ENCODE measurements around the gene SLN. TPM values are rescaled to one million over a fixed set of nuclear protein-coding genes. Genes with fewer than 3 reads are reported as not detected.

The SLN gene
- total RNA-seq, 1 experiment from 2014 or later = not detected

GRCh38 chr11:107669893-107670601 is 41.8 kb downstream of the SLN start:
- Histone ChIP-seq H3K27ac (ENCODE audit: insufficient read length, low read depth, low read length) (no peak overlapping the region), H2AK5ac (ENCODE audit: insufficient read length, low read length) (no peak overlapping the region), H3K56ac (ENCODE audit: insufficient read length, low read depth, low read length) (no peak overlapping the region), H2BK120ac (ENCODE audit: low read depth, low read length, poor library complexity, severe bottlenecking) (no peak overlapping the region), H2BK20ac (ENCODE audit: low read depth, low read length, poor library complexity, severe bottlenecking) (no peak overlapping the region), H3K23me2 (ENCODE audit: insufficient read length, low read depth, low read length, poor library complexity, severe bottlenecking) (no peaks in the 10 kb centered on the region), H3K23ac (ENCODE audit: insufficient read length, low read depth, low read length) (no peak overlapping the region), H4K5ac (ENCODE audit: insufficient read length, low read depth, low read length) (no peak overlapping the region), H3K79me1 (ENCODE audit: insufficient read depth, low read depth, low read length, poor library complexity, severe bottlenecking) (no peaks in the 10 kb centered on the region), H2AFZ (ENCODE audit: low read length) (no peak overlapping the region), H3T11ph (ENCODE audit: low read length) (no peak overlapping the region), H2BK15ac (ENCODE audit: low read depth, low read length) (no peak overlapping the region), H3K14ac (ENCODE audit: insufficient read depth, low read length) (no peak overlapping the region), H3K9ac (ENCODE audit: extremely low read depth, insufficient read length, low read length) (no peak overlapping the region), H3K4ac (ENCODE audit: low read depth, low read length) (no peak overlapping the region), H2BK12ac (ENCODE audit: insufficient read length, low read depth, low read length) (no peak overlapping the region), H4K20me1 (ENCODE audit: control insufficient read depth, insufficient read depth, insufficient read length) (no peaks in the 10 kb centered on the region), H3K4me1 (ENCODE audit: insufficient read depth, low read length) (peaks cover 7% of the 10 kb centered on the region; the same call in 1 of the 2 replicates), H3K9me3 (ENCODE audit: control insufficient read depth, low read depth, low read length) (no peaks in the 10 kb centered on the region), H4K8ac (replicated peaks; ENCODE audit: insufficient read length, low read depth, low read length) (no peak overlapping the region), H2BK5ac (ENCODE audit: insufficient read length, low read length) (no peak overlapping the region), H3K18ac (ENCODE audit: insufficient read length, low read depth, low read length) (no peak overlapping the region), H3K4me2 (ENCODE audit: insufficient read depth, insufficient read length, low read length) (no peak overlapping the region), H3K79me2 (ENCODE audit: insufficient read depth, low read length) (no peaks in the 10 kb centered on the region), H3K27me3 (ENCODE audit: insufficient read depth, low read length) (no peaks in the 10 kb centered on the region), H4K91ac (ENCODE audit: insufficient read length, low read depth, low read length) (no peak overlapping the region)
- DNase-seq = no peak
- H3K9me3 Mint-ChIP-seq = no peaks in the 10 kb centered on the region
- no peak for TF ChIP-seq CTCF (conservative IDR thresholded peaks at IDR 0.05)
- H3K27me3 Mint-ChIP-seq (ENCODE audit: low read depth) = no peaks in the 10 kb centered on the region
- no peaks in the 10 kb centered on the region for H3K36me3 Mint-ChIP-seq (ENCODE audit: insufficient read depth in 1 of 3, low read depth in 3 of 3)
- no peak overlapping the region for H3K27ac Mint-ChIP-seq
- no CpG with 5 or more reads among the region's 4 CpGs for WGBS (ENCODE audit: extremely low coverage, insufficient read length, low lambda C conversion rate)
- no peak overlapping the region for H3K4me3 Mint-ChIP-seq
- peaks cover 17 to 19% of the 10 kb centered on the region in 2 experiments for H3K4me1 Mint-ChIP-seq
